Measurements from ENCODE around the gene OR52I2.

DNA sequence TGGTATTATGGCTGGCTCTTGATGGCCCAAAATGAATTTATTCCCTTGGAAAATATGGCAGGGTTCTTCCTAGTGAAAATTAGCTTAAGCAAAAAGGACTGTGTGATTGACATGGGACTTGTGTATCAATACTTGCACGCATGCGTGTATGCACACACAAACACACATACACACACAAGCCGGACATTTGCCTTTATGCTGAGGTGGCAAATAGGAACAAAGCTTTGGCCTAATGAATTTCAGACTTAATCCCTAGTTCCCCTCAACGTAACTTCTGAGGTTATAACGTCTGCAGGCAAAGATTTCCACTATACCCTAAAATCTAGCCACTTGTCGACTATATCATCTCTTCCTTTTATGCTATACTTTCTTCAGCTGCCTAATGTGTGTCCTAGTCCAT is 2.9 kb upstream of the OR52I2 start:
- TF ChIP-seq TAF1 (IDR thresholded peaks at IDR 0.05; ENCODE audit: borderline replicate concordance, insufficient read depth, low read length) (no peak), SIN3A (IDR thresholded peaks at IDR 0.05; ENCODE audit: borderline replicate concordance, insufficient read depth, low read length) (no peak), POLR2AphosphoS5 (IDR thresholded peaks at IDR 0.05; ENCODE audit: low read depth, low read length) (no peak)
